ENCODE measurements around the gene PBX1.

DNA sequence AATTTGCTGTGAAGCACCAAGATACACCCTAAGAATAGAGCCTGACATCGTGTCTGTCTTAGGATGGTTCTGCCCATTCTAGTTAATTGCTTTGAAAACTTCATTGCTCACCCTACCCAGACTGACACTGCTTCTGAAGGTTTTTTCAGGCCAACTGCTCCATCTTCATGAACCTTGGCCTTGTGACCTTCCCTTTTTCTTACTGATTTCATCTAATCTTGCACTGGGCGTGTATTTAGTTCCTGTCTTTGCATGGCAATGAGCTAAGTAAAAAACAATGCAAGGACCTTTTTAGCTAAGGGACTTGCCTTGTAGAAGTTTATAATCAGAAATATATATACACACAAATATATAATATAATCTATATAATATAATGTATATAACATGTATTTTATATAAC lies 108.0 kb downstream of the PBX1 start:
- TF ChIP-seq CTCF (IDR thresholded peaks at IDR 0.05) (no peak), POLR2A (IDR thresholded peaks at IDR 0.05) (no peak)

Data from right lobe of liver (tissue), 4 donors.